HK-2 (cell line): Measurements from ENCODE around the gene PIAS3.
"Not testable (repeated sequence)": the region's sequence is repeated elsewhere in the genome, so short reads cannot be mapped to it uniquely, and the experiment has no call there.

Experiments used
- DNase-seq: peaks from one replicate; pipeline ENCODE4 v3.0.0-alpha.2; 2018; ENCODE audit not compliant: unreplicated experiment

PIAS3 gene

GRCh38 chr1:145874646-145875045, 15.8 kb upstream of the PIAS3 start:
- DNase-seq: no peak

- DNase-seq: no peak
Measured at GRCh38 chr1:145871994-145872924, 13.4 kb upstream of the PIAS3 start.

GRCh38 chr1:145868232-145868631, 9.4 kb upstream of the PIAS3 start:
- no peak for DNase-seq

GRCh38 chr1:145863282-145864018, 4.6 kb upstream of the PIAS3 start:
- no peak for DNase-seq

- peak; percentile 80 for DNase-seq
Measured at GRCh38 chr1:145859491-145860023, 676 bp upstream of the PIAS3 start.

GRCh38 chr1:145858238-145858900, 512 bp downstream of the PIAS3 start:
- DNase-seq: peak; percentile 35

- DNase-seq: no peak
Measured at GRCh38 chr1:145857170-145857569, 1.7 kb downstream of the PIAS3 start.

- no peak for DNase-seq
Measured at GRCh38 chr1:145855426-145855948, 3.4 kb downstream of the PIAS3 start.

GRCh38 chr1:145849356-145850160, 9.3 kb downstream of the PIAS3 start:
- DNase-seq: peak; percentile 68

GRCh38 chr1:145847827-145848226, 11.1 kb downstream of the PIAS3 start:
- no peak for DNase-seq

- peak; percentile 21 for DNase-seq
Measured at GRCh38 chr1:145846201-145846612, 12.7 kb downstream of the PIAS3 start.

- DNase-seq: peak; percentile 81
Measured at GRCh38 chr1:145845514-145846161, 13.2 kb downstream of the PIAS3 start, which contains the start of gene NUDT17. Gene NUDT17, plus strand, starts transcription at chr1:145845630. Its CDS starts 11 bp downstream, at chr1:145845641.

- no peak for DNase-seq
Measured at GRCh38 chr1:145845144-145845513, 13.8 kb downstream of the PIAS3 start.

GRCh38 chr1:145843031-145843430, 15.8 kb downstream of the PIAS3 start:
- no peak for DNase-seq

- DNase-seq: no peak
Measured at GRCh38 chr1:145837656-145838055, 21.2 kb downstream of the PIAS3 start.

GRCh38 chr1:145830810-145831209, 28.1 kb downstream of the PIAS3 start:
- not testable (repeated sequence) for DNase-seq

GRCh38 chr1:145828367-145829026, 30.4 kb downstream of the PIAS3 start:
- no peak for DNase-seq

GRCh38 chr1:145827966-145828365, 30.9 kb downstream of the PIAS3 start:
- DNase-seq: no peak

GRCh38 chr1:145826030-145826429, 32.9 kb downstream of the PIAS3 start:
- no peak for DNase-seq

- DNase-seq: no peak
Measured at GRCh38 chr1:145824499-145824842, 34.4 kb downstream of the PIAS3 start.
